CD14-positive monocyte (primary cell): Measurements from ENCODE around the gene FSCN2. TPM values are rescaled to one million over a fixed set of nuclear protein-coding genes. Genes with fewer than 3 reads are reported as not detected.

ENCODE experiments used
- DNase-seq, 3 donors: peaks; one replicate each; pipeline ENCODE4 v3.0.0-alpha.2; 2011 to 2022
- H2AFZ ChIP-seq: 2 replicates; pipeline ENCODE4 v1.6.0; 2012; ENCODE audit warnings: mild to moderate bottlenecking, low read depth, low read length, inconsistent platforms; ENCODE audit not compliant: insufficient read depth, poor library complexity, severe bottlenecking
- H3K27ac ChIP-seq, 2 donors: 1 replicate in 1 of 2; 2 replicates in 1 of 2; pipeline ENCODE4 v1.5.1; 2012 to 2013; ENCODE audit warnings: low read length in 2 of 2, control low read depth in 1 of 2, inconsistent platforms in 1 of 2, low read depth in 1 of 2, mild to moderate bottlenecking in 1 of 2
- H3K27me3 ChIP-seq, 2 donors: one replicate each; pipeline versions ENCODE4 v1.6.0 to v1.6.1; 2011 to 2013; ENCODE audit warnings: low read length in 2 of 2; ENCODE audit not compliant: control insufficient read depth in 2 of 2, insufficient read depth in 2 of 2
- H3K36me3 ChIP-seq, 2 donors: replicated peaks in 1 of 2; 1 replicate in 1 of 2; 2 replicates in 1 of 2; pipeline versions ENCODE4 v1.5.1 to v1.6.1; 2012 to 2013; ENCODE audit warnings: low read length in 2 of 2, control low read depth in 1 of 2, inconsistent platforms in 1 of 2, mild to moderate bottlenecking in 1 of 2; ENCODE audit not compliant: insufficient read depth in 2 of 2, control insufficient read depth in 1 of 2
- H3K4me1 ChIP-seq, 2 donors: 1 replicate in 1 of 2; 2 replicates in 1 of 2; pipeline versions ENCODE4 v1.5.1 to v1.6.1; 2012 to 2013; ENCODE audit warnings: low read length in 2 of 2, control low read depth in 1 of 2, inconsistent platforms in 1 of 2, mild to moderate bottlenecking in 1 of 2, moderate library complexity in 1 of 2; ENCODE audit not compliant: insufficient read depth in 2 of 2, control insufficient read depth in 1 of 2
- H3K4me2 ChIP-seq: replicated peaks from 2 replicates; pipeline ENCODE3; 2012; ENCODE audit warnings: low read length, moderate library complexity, mild to moderate bottlenecking; ENCODE audit not compliant: poor library complexity, severe bottlenecking; ENCODE audit errors: extremely low read depth
- H3K4me3 ChIP-seq, 3 experiments: fragments of 200-600 bp in 1 of 3; sonication (generic) in 1 of 3; replicated peaks in 1 of 3; 1 replicate in 2 of 3; 2 replicates in 1 of 3; pipeline ENCODE4 v1.5.1; 2011 to 2013; ENCODE audit warnings: low read length in 3 of 3, mild to moderate bottlenecking in 3 of 3, control low read depth in 2 of 3, low read depth in 2 of 3, inconsistent platforms in 1 of 3, moderate library complexity in 1 of 3
- H3K79me2 ChIP-seq: 2 replicates; pipeline ENCODE4 v1.6.0; 2012; ENCODE audit warnings: mild to moderate bottlenecking, control low read depth, inconsistent platforms, low read length, moderate library complexity; ENCODE audit not compliant: insufficient read depth
- H3K9ac ChIP-seq: 2 replicates; pipeline ENCODE4 v1.6.0; 2017; ENCODE audit warnings: low read length, mild to moderate bottlenecking; ENCODE audit not compliant: insufficient read depth, poor library complexity, severe bottlenecking
- H3K9me3 ChIP-seq, 2 donors: replicated peaks in 1 of 2; 1 replicate in 1 of 2; 2 replicates in 1 of 2; pipeline versions ENCODE4 v1.5.1 to v1.6.1; 2012 to 2013; ENCODE audit warnings: low read length in 2 of 2, control low read depth in 1 of 2; ENCODE audit not compliant: control insufficient read depth in 1 of 2, insufficient read depth in 1 of 2
- H4K20me1 ChIP-seq: 2 replicates; pipeline ENCODE4 v1.6.0; 2012; ENCODE audit warnings: mild to moderate bottlenecking, low read length, control low read depth, moderate library complexity; ENCODE audit not compliant: insufficient read depth
- H3K27ac Mint-ChIP-seq, 7 donors: one replicate each; pipeline ENCODE4 v1.8.0; 2020; ENCODE audit warnings: mild to moderate bottlenecking in 7 of 7, mixed read lengths in 7 of 7, moderate library complexity in 6 of 7, inconsistent platforms in 2 of 7
- H3K27me3 Mint-ChIP-seq, 3 donors: one replicate each; pipeline ENCODE4 v1.8.0; 2021 to 2022; ENCODE audit warnings: low read depth in 3 of 3, mild to moderate bottlenecking in 3 of 3, mixed read lengths in 3 of 3, moderate library complexity in 3 of 3, inconsistent platforms in 1 of 3
- H3K36me3 Mint-ChIP-seq, 2 donors: one replicate each; pipeline ENCODE4 v1.8.0; 2020; ENCODE audit warnings: mixed read lengths in 2 of 2, inconsistent platforms in 1 of 2, mild to moderate bottlenecking in 1 of 2
- H3K4me1 Mint-ChIP-seq: one replicate; pipeline ENCODE4 v1.8.0; 2020; ENCODE audit warnings: mild to moderate bottlenecking, mixed read lengths
- H3K4me3 Mint-ChIP-seq, 2 donors: one replicate each; pipeline ENCODE4 v1.8.0; 2020; ENCODE audit warnings: mild to moderate bottlenecking in 2 of 2, mixed read lengths in 2 of 2, moderate library complexity in 1 of 2
- H3K9me3 Mint-ChIP-seq, 7 donors: one replicate each; pipeline ENCODE4 v1.8.0; 2020 to 2022; ENCODE audit warnings: mixed read lengths in 7 of 7, mild to moderate bottlenecking in 6 of 7, moderate library complexity in 6 of 7, inconsistent platforms in 2 of 7
- CTCF ChIP-seq: fragments of 200-600 bp; IDR thresholded peaks from one replicate; pipeline ENCODE4 v1.8.0; 2022; ENCODE audit warnings: antibody characterized with exemption, mild to moderate bottlenecking
- WGBS: methylation state at CpG from one replicate; pipeline ENCODE4 v1.1.5; 2013; ENCODE audit warnings: missing lambda C conversion rate; ENCODE audit not compliant: insufficient coverage; 5-methylcytosine and 5-hydroxymethylcytosine counted together
- intact Hi-C, 2 donors: fragments of 100-400 bp; cut with micrococcal nuclease; formaldehyde crosslinking; loops; one replicate each; pipeline versions ENCODE4 v1.15.0 to v1.15.1; 2023
- polyA plus RNA-seq, 3 donors: library from polyadenylated mRNA; depleted of rRNA in 1 of 3; unstranded in 2 of 3; stranded (reverse) in 1 of 3; fragments of 300-500 nt in 2 of 3; fragments of >200 nt in 1 of 3; fragmentation: Illumina TruSeq in 2 of 3; gene quantifications; 1 replicate in 2 of 3; 2 replicates in 1 of 3; pipeline ENCODE4 v1.2.3, GENCODE V29; 2012 to 2021

Gene FSCN2
- polyA plus RNA-seq, 3 donors = 0.07 TPM; not detected in 2

GRCh38 chr17:81518785-81519283, 9.3 kb upstream of the FSCN2 start:
- Mint-ChIP-seq H3K27ac (peak overlapping the region in 3 of 7 donors; percentile 5 to 60 (median 50)), H3K4me1 (peaks cover 37% of the 10 kb centered on the region), H3K4me3 (peak overlapping the region; percentile 42 to 43), H3K9me3 (no peaks in the 10 kb centered on the region), H3K27me3 (peaks cover 22 to 38% (median 31%) of the 10 kb centered on the region in 3 donors), H3K36me3 (peaks cover 4 to 7% of the 10 kb centered on the region in 2 donors)
- Histone ChIP-seq H3K9me3 (no peaks in the 10 kb centered on the region), H3K79me2 (peaks cover 40% of the 10 kb centered on the region), H2AFZ (peak overlapping the region; percentile 78), H3K4me3 (peak overlapping the region; percentile 21 to 77 (median 21)), H3K4me1 (peaks cover 56 to 70% of the 10 kb centered on the region in 2 donors), H4K20me1 (peaks cover 10% of the 10 kb centered on the region), H3K27me3 (peaks cover 0 to 27% of the 10 kb centered on the region in 2 donors), H3K36me3 (no peaks in the 10 kb centered on the region), H3K9ac (peak overlapping the region; percentile 68), H3K27ac (peak overlapping the region in 1 of 2 donors; percentile 48), H3K4me2 (peak overlapping the region; percentile 90)
- intact Hi-C loops = loop anchor here in 1 of 2 donors (2.0 kb wide), 1 partner anchor 34 kb away; the partner anchor contains the start of gene FAAP100
- peak; percentile 47 to 61 (median 55) for DNase-seq
- no peak for TF ChIP-seq CTCF
- WGBS = under 1% methylated on average over 47 of the region's 47 CpGs

- peaks cover 10% of the 10 kb centered on the region for H4K20me1 ChIP-seq
- H3K4me3 ChIP-seq = peak overlapping the region in 2 of 3 experiments; percentile 21 to 77
- peak overlapping the region; percentile 78 for H2AFZ ChIP-seq
- H3K36me3 ChIP-seq = no peaks in the 10 kb centered on the region
- Mint-ChIP-seq H3K27me3 (peaks cover 22 to 44% (median 35%) of the 10 kb centered on the region in 3 donors), H3K4me1 (peaks cover 36% of the 10 kb centered on the region), H3K9me3 (no peaks in the 10 kb centered on the region), H3K27ac (peak overlapping the region in 4 of 7 donors; percentile 5 to 72 (median 69)), H3K4me3 (peak overlapping the region in 1 of 2 donors; percentile 46), H3K36me3 (peaks cover 4 to 7% of the 10 kb centered on the region in 2 donors)
- H3K9me3 ChIP-seq = no peaks in the 10 kb centered on the region
- peaks cover 34% of the 10 kb centered on the region for H3K79me2 ChIP-seq
- peaks cover 0 to 32% of the 10 kb centered on the region in 2 donors for H3K27me3 ChIP-seq
- intact Hi-C loops = loop anchor here in 1 of 2 donors (2.0 kb wide), 1 partner anchor 33 kb away; the partner anchor contains the start of gene FAAP100
- peaks cover 51 to 64% of the 10 kb centered on the region in 2 donors for H3K4me1 ChIP-seq
- peak; percentile 62 to 80 (median 69) for DNase-seq
- H3K27ac ChIP-seq = peak overlapping the region in 1 of 2 donors; percentile 48
- peak overlapping the region; percentile 68 for H3K9ac ChIP-seq
- TF ChIP-seq CTCF = peak; percentile 40
- WGBS = 6% methylated on average over 59 of the region's 61 CpGs
- peak overlapping the region; percentile 90 for H3K4me2 ChIP-seq
Observed at GRCh38 chr17:81519284-81520020, 8.7 kb upstream of the FSCN2 start.
